OCI-LY1 (cell line): ENCODE measurements around the gene ZNF506.

ENCODE experiments used
- H2AFZ ChIP-seq: fragments of 200-600 bp; sonication (generic), shearing (Covaris generic); 2 replicates; pipeline ENCODE4 v1.6.0; 2014; ENCODE audit warnings: antibody characterized with exemption, mild to moderate bottlenecking, low read length
- H3F3A ChIP-seq: fragments of 200-600 bp; sonication (generic), shearing (Covaris generic); 2 replicates; pipeline ENCODE4 v1.6.0; 2014; ENCODE audit warnings: mild to moderate bottlenecking, antibody characterized with exemption, low read length, moderate library complexity; ENCODE audit not compliant: insufficient read depth
- H3K27ac ChIP-seq: fragments of 200-600 bp; sonication (generic); 2 replicates; pipeline ENCODE4 v1.5.1; 2014; ENCODE audit warnings: low read length, mixed run types, mild to moderate bottlenecking, low read depth; ENCODE audit not compliant: poor library complexity, severe bottlenecking
- H3K27me3 ChIP-seq: fragments of 200-600 bp; sonication (generic); 2 replicates; pipeline ENCODE4 v1.6.0; 2014; ENCODE audit warnings: antibody characterized with exemption, mild to moderate bottlenecking, low read length, moderate library complexity; ENCODE audit not compliant: insufficient read depth
- H3K36me3 ChIP-seq: fragments of 200-600 bp; sonication (generic); 2 replicates; pipeline ENCODE4 v1.6.1; 2014; ENCODE audit warnings: mild to moderate bottlenecking, antibody characterized with exemption, low read length, moderate library complexity, mixed read lengths; ENCODE audit not compliant: insufficient read depth
- H3K4me1 ChIP-seq: fragments of 200-600 bp; sonication (generic); 2 replicates; pipeline ENCODE4 v1.5.1; 2014; ENCODE audit warnings: mild to moderate bottlenecking, low read length, moderate library complexity; ENCODE audit not compliant: insufficient read depth, severe bottlenecking
- H3K4me2 ChIP-seq: fragments of 200-600 bp; sonication (generic), shearing (Covaris generic); 2 replicates; pipeline ENCODE4 v1.6.1; 2014; ENCODE audit warnings: low read length
- H3K4me3 ChIP-seq: fragments of 200-600 bp; sonication (generic); 2 replicates; pipeline ENCODE4 v1.5.1; 2014; ENCODE audit warnings: low read length, low read depth, mild to moderate bottlenecking, mixed read lengths; ENCODE audit not compliant: poor library complexity, severe bottlenecking
- H3K79me2 ChIP-seq: fragments of 200-600 bp; shearing (Covaris generic); 2 replicates; pipeline ENCODE4 v1.6.1; 2016; ENCODE audit warnings: mixed run types, low read length, mixed read lengths; ENCODE audit not compliant: insufficient read depth
- H3K9ac ChIP-seq: fragments of 200-600 bp; sonication (generic), shearing (Covaris generic); 2 replicates; pipeline ENCODE4 v1.6.1; 2014; ENCODE audit warnings: mild to moderate bottlenecking, low read length, mixed read lengths
- H3K9me2 ChIP-seq: fragments of 200-600 bp; sonication (generic), shearing (Covaris generic); 2 replicates; pipeline ENCODE4 v1.6.1; 2014; ENCODE audit warnings: low read depth, mild to moderate bottlenecking, low read length, mixed read lengths
- H3K9me3 ChIP-seq: fragments of 200-600 bp; shearing (Covaris generic); 2 replicates; pipeline ENCODE4 v1.6.1; 2014; ENCODE audit warnings: low read length, mixed read lengths
- H4K20me1 ChIP-seq: fragments of 200-600 bp; sonication (generic), shearing (Covaris generic); 2 replicates; pipeline ENCODE4 v1.6.0; 2016; ENCODE audit warnings: mild to moderate bottlenecking, low read length; ENCODE audit not compliant: insufficient read depth
- EZH2 ChIP-seq: fragments of 200-600 bp; sonication (generic), shearing (Covaris generic); IDR thresholded peaks from 2 replicates; pipeline ENCODE4 v1.8.0; 2017; ENCODE audit warnings: borderline replicate concordance, mixed run types, mild to moderate bottlenecking, antibody characterized with exemption, low read length, moderate library complexity, mixed read lengths
- TF ChIP-seq, protein P1 (sequence below): fragments of 200-600 bp; sonication (generic), shearing (Covaris generic); IDR thresholded peaks from 2 replicates; pipeline ENCODE4 v1.5.1; 2017; ENCODE audit warnings: mild to moderate bottlenecking, antibody characterized with exemption, low read length, moderate library complexity, mixed read lengths

Gene ZNF506

DNA sequence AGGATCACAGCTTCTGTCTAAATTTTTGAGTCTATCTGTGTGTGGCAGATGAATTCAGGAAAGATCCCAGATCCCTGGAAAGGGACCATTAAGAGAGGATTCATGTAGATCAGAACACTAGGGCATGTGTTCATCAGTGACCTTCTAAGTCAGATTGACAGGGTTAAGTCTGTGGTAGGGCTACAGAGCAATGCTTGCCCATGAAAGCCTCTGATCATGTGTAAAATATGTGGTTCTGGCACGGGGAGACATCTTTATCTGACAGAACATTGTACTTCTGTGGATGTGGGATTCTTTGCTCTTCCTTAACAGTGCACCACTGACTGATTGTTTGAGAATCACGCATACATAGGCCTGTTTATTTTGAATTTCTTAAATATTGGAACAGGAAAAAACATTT, 42.9 kb downstream of the ZNF506 start:
- Histone ChIP-seq H3K4me1 (peaks cover 30% of the 10 kb centered on the region), H3K4me3 (no peak overlapping the region), H4K20me1 (no peaks in the 10 kb centered on the region), H2AFZ (no peak overlapping the region), H3K9ac (no peak overlapping the region), H3F3A (no peaks in the 10 kb centered on the region), H3K36me3 (peaks cover 50% of the 10 kb centered on the region), H3K4me2 (no peak overlapping the region), H3K9me3 (peaks cover 13% of the 10 kb centered on the region), H3K9me2 (no peaks in the 10 kb centered on the region), H3K27me3 (no peaks in the 10 kb centered on the region), H3K79me2 (peaks cover 9% of the 10 kb centered on the region; the same call in 1 of the 2 replicates), H3K27ac (no peak overlapping the region)
- TF ChIP-seq, protein P1, sequence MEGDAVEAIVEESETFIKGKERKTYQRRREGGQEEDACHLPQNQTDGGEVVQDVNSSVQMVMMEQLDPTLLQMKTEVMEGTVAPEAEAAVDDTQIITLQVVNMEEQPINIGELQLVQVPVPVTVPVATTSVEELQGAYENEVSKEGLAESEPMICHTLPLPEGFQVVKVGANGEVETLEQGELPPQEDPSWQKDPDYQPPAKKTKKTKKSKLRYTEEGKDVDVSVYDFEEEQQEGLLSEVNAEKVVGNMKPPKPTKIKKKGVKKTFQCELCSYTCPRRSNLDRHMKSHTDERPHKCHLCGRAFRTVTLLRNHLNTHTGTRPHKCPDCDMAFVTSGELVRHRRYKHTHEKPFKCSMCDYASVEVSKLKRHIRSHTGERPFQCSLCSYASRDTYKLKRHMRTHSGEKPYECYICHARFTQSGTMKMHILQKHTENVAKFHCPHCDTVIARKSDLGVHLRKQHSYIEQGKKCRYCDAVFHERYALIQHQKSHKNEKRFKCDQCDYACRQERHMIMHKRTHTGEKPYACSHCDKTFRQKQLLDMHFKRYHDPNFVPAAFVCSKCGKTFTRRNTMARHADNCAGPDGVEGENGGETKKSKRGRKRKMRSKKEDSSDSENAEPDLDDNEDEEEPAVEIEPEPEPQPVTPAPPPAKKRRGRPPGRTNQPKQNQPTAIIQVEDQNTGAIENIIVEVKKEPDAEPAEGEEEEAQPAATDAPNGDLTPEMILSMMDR, result no peak
- no peak for TF ChIP-seq EZH2

DNA sequence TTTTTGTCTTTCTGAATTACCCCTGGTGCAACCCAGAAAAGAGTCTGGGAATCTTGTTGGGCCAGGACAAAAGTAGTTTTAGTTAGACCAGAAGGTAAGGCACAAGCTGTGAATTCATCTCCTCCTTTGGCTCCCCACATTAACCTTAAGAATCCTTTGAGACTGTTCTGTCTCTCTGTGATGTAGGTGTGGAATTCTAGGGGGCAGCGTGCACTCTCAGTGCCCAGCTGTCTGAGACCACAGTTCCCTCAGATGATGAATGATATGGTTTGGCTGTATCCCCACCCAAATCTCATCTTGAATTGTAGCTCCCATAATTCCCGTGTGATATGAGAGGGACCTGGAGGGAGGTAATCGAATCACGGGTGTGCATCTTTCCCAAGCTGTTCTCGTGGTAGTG, 43.9 kb downstream of the ZNF506 start:
- Histone ChIP-seq H3K9me3 (peaks cover 13% of the 10 kb centered on the region), H3K27ac (no peak overlapping the region), H4K20me1 (no peaks in the 10 kb centered on the region), H3F3A (no peaks in the 10 kb centered on the region), H3K4me3 (peak overlapping the region; percentile 84), H2AFZ (no peak overlapping the region), H3K9me2 (no peaks in the 10 kb centered on the region), H3K9ac (no peak overlapping the region; the same call in 1 of the 2 replicates), H3K27me3 (no peaks in the 10 kb centered on the region), H3K36me3 (peaks cover 46% of the 10 kb centered on the region), H3K79me2 (peaks cover 9% of the 10 kb centered on the region; the same call in 1 of the 2 replicates), H3K4me1 (peaks cover 30% of the 10 kb centered on the region), H3K4me2 (peak overlapping the region; percentile 89)
- no peak for TF ChIP-seq EZH2
- TF ChIP-seq, protein P1, result no peak

DNA sequence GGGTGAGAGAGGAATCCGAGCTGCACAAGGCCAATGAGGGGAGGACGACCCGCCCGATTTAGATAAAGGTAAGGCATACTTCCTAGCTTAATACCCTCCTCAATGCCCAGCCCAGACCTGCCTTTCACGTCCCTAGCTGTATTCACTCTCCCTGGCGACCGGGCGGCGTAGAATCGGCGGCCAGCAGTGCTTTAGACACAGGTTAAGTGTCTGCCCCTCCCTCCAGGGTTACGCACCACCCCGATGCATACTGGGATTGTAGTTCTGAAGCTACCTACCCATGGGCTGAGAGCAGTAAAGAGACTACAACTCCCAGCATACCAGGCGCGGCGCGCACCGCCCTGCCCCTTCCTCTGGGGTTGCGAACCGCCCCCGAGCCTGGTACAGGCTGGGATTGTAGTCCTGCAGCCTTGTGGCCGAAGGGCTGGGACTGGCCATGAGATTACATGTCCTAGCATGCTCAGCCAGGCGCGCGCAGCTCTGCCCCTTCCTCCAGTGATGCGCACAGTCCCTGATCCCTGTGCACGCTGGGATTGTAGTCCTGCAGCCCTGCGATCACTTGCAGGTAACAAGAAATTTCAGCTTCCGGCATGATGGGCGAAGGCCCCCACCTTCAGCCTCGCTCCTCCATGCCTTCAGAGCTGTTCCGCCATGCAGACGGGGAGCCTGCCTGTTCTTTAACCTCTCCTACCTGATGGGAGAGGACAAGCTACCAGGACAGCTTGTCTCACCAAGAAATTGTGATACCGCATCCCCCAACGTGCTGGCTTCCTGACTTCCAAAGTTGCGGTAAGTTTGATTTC, 45.1 kb downstream of the ZNF506 start:
- H4K20me1 ChIP-seq, result no peaks in the 10 kb centered on the region
- TF ChIP-seq, protein P1, result no peak
- no peak for TF ChIP-seq EZH2
- H3K27me3 ChIP-seq, result no peaks in the 10 kb centered on the region
- H3K9ac ChIP-seq, result peak overlapping the region; percentile 90
- H3K27ac ChIP-seq, result peak overlapping the region; percentile 49
- peak overlapping the region; percentile 89 for H3K4me2 ChIP-seq
- no peaks in the 10 kb centered on the region for H3K9me2 ChIP-seq
- peaks cover 9% of the 10 kb centered on the region; the same call in 1 of the 2 replicates for H3K79me2 ChIP-seq
- H2AFZ ChIP-seq, result 0 out of 2 replicates have a peak overlapping the region, but pooled peaks have one; percentile 51
- H3K4me3 ChIP-seq, result peak overlapping the region; percentile 84
- no peaks in the 10 kb centered on the region for H3F3A ChIP-seq
- peaks cover 30% of the 10 kb centered on the region for H3K4me1 ChIP-seq
- H3K36me3 ChIP-seq, result peaks cover 35% of the 10 kb centered on the region
- peaks cover 13% of the 10 kb centered on the region for H3K9me3 ChIP-seq
